ENCODE results near the gene ARSD.
"Not testable (repeated sequence)": the region's sequence is repeated elsewhere in the genome, so short reads cannot be mapped to it uniquely, and the experiment has no call there.

The ARSD gene

GRCh38 chrX:2892816-2893215 is 36.3 kb downstream of the ARSD start:
- no peak for DNase-seq (ENCODE audit: low read depth in 2 of 2)

GRCh38 chrX:2890536-2891460 is 38.3 kb downstream of the ARSD start:
- DNase-seq (ENCODE audit: low read depth in 2 of 2), result not testable (repeated sequence)

- DNase-seq (ENCODE audit: low read depth in 2 of 2), result not testable (repeated sequence)
These were observed 39.2 kb downstream of the ARSD start for GRCh38 chrX:2889706-2890490.

GRCh38 chrX:2889045-2889605 is 40.0 kb downstream of the ARSD start:
- DNase-seq (ENCODE audit: low read depth in 2 of 2), result no peak

- no peak for DNase-seq (ENCODE audit: low read depth in 2 of 2)
These were observed 40.8 kb downstream of the ARSD start for GRCh38 chrX:2888309-2888708.

- no peak for DNase-seq (ENCODE audit: low read depth in 2 of 2)
These were observed 45.4 kb downstream of the ARSD start for GRCh38 chrX:2883770-2884169.

- DNase-seq (ENCODE audit: low read depth in 2 of 2), result no peak
These were observed 49.5 kb downstream of the ARSD start for GRCh38 chrX:2879670-2880069.

- no peak for DNase-seq (ENCODE audit: low read depth in 2 of 2)
These were observed 50.6 kb downstream of the ARSD start for GRCh38 chrX:2878563-2878962.

- DNase-seq (ENCODE audit: low read depth in 2 of 2), result no peak
These were observed 53.2 kb downstream of the ARSD start for GRCh38 chrX:2875798-2876399.

- DNase-seq (ENCODE audit: low read depth in 2 of 2), result no peak
These were observed 54.0 kb downstream of the ARSD start for GRCh38 chrX:2875136-2875481.

- no peak for DNase-seq (ENCODE audit: low read depth in 2 of 2)
These were observed 54.7 kb downstream of the ARSD start for GRCh38 chrX:2874222-2875135.

- DNase-seq (ENCODE audit: low read depth in 2 of 2), result no peak
These were observed 56.4 kb downstream of the ARSD start for GRCh38 chrX:2872671-2873277.

- no peak for DNase-seq (ENCODE audit: low read depth in 2 of 2)
These were observed 57.3 kb downstream of the ARSD start for GRCh38 chrX:2871831-2872230.

- no peak for DNase-seq (ENCODE audit: low read depth in 2 of 2)
These were observed 58.5 kb downstream of the ARSD start for GRCh38 chrX:2870650-2871049.

GRCh38 chrX:2867206-2867605 is 61.9 kb downstream of the ARSD start:
- no peak for DNase-seq (ENCODE audit: low read depth in 2 of 2)

GRCh38 chrX:2863646-2864045 is 65.5 kb downstream of the ARSD start:
- DNase-seq (ENCODE audit: low read depth in 2 of 2), result no peak

- DNase-seq (ENCODE audit: low read depth in 2 of 2), result no peak
These were observed 66.7 kb downstream of the ARSD start for GRCh38 chrX:2862404-2862803.

- no peak for DNase-seq (ENCODE audit: low read depth in 2 of 2)
These were observed 69.8 kb downstream of the ARSD start for GRCh38 chrX:2859197-2859797.

GRCh38 chrX:2857566-2857965 is 71.6 kb downstream of the ARSD start:
- no peak for DNase-seq (ENCODE audit: low read depth in 2 of 2)

GRCh38 chrX:2855761-2856160 is 73.4 kb downstream of the ARSD start:
- DNase-seq (ENCODE audit: low read depth in 2 of 2), result no peak
